Stimulated activated CD4-positive, alpha-beta T cell treated with anti-CD3 and anti-CD28 coated beads, Interleukin-15, amount 100 ng/mL, for 24 hours (primary cell): ENCODE data around the gene APOA1.
A peak's percentile ranks its signal among the peaks of the same experiment; 100 is the strongest.

Source experiments
- DNase-seq: peaks from one replicate; pipeline ENCODE4 v3.0.0-alpha.2; 2020

The APOA1 gene

DNA sequence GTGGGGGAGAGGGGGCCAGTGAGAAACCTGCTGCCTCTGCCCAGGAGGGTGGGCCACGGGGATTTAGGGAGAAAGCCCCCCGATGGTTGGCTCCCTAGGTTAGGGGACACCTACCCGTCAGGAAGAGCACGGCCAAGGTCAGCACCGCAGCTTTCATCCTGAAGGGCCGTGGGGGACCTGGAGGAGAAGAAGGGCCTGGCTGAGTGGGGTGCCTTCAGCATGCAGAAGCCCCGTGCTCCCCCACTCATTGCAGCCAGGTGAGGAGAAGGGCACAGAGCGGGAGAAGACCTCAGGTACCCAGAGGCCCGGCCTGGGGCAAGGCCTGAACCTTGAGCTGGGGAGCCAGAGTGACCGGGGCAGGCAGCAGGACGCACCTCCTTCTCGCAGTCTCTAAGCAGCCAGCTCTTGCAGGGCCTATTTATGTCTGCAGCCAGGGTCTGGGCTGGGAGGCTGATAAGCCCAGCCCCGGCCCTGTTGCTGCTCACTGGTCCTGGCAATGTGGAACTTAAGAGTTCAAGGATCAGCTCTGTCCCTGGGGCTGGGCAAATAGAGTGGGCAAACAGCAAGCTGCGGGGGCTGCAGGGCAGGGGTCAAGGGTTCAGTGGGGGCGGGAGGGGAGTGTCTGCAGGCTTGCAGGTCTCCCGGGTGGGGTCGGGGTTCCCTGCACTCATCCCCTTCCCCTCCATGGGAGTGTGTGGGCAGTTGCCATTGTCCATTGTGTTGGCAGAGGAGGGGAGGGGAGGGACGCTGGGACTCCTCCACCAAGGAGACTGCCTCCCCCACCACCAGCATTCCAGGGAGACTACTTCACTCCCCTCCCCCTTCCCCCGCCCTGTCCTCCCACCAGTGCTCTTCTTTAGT is at the start of gene APOA1:
Gene APOA1 (minus strand): TSS at position 392 of the 861 bp plus-strand sequence. CDS start 235 bp downstream, at position 157.
- DNase-seq, result no peak

GRCh38 chr11:116885951-116886655 is 48.7 kb upstream of the APOA1 start:
- no peak for DNase-seq

DNA sequence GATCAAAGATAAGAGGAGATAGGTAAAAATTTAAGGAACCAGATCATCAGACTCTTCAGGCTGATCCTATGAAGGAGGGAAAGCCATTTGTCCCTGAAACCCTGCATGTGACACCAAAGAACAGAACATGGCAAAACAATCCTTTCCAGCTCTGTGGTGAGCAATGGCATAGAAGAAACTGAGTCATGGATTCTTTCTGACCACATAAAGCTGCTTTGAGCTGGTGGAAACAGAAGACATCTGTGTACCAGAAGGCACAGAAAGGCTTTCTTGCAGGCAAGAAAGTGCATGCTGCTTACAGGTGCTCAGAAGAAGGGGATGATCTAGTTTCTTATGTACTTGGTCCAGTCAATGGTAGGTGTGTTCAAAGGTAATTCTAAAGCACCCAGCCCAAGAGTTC is 45.0 kb upstream of the APOA1 start:
- DNase-seq, result peak; percentile 14

DNA sequence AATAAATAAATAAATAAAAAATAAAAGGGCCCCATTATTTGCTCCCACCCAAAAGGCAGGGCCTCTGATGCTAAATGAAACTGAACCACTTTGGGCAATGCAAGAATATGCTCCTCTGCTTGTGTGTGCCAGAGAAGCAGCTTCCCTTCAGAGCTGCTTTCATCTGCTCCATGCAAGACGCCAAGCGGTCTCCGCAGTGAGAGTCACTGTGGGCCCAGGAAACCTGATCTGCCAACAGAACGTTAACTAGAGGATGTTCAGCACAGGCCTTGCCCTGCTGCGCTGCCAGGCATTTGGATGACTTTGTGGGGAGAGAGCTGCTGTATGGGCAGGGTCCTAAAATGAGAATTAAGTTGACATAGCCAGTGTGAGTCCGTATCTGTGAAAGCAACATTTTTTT is 43.7 kb upstream of the APOA1 start:
- DNase-seq, result no peak

GRCh38 chr11:116879800-116880625 is 42.6 kb upstream of the APOA1 start:
- DNase-seq, result peak; percentile 11

- DNase-seq, result no peak
These were observed 39.2 kb upstream of the APOA1 start for GRCh38 chr11:116876656-116877055.

GRCh38 chr11:116875194-116875593 is 37.8 kb upstream of the APOA1 start:
- no peak for DNase-seq

DNA sequence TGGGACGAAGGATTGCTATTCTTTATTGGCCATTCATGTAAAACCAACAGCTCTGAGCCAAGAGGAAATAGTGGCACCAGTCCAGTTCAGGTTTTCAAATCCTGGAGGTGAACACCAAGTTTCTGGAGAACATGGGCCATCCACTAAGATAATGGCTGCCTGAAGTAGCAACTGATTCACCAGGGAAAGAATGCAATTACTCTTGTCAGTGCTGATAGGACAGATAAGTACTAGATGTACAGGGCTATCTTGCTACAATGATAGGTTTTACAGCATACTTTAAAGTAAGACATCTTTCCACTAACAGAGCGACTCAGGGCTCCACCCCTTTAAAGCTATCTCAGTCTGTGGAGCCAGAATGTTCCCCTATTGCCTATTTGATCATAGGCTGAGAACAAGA is 36.8 kb upstream of the APOA1 start:
- no peak for DNase-seq

DNA sequence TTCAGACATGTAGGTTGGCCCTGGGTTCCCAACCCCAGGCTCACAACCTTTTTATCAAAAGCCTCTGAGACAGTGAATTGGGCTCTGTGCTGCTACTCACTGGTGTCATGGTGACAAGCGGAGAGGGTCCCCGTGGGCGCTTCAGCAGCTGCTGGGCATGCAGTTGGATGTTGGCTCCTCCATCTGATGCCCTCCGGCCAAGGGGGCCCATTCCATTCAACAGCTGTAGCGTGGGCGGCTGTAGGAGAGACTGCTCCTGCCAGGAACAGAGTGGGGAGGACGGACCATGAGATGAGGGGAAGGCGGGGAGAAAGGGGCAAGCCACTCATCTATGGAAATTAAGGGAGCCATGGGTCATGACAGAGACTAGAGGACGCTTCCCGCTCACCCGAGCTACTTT is 36.0 kb upstream of the APOA1 start:
- no peak for DNase-seq

GRCh38 chr11:116871248-116871647 is 33.8 kb upstream of the APOA1 start:
- no peak for DNase-seq

GRCh38 chr11:116870054-116870453 is 32.6 kb upstream of the APOA1 start:
- DNase-seq, result no peak

GRCh38 chr11:116869610-116870009 is 32.2 kb upstream of the APOA1 start:
- DNase-seq, result no peak

GRCh38 chr11:116868066-116868465 is 30.6 kb upstream of the APOA1 start:
- no peak for DNase-seq

- DNase-seq, result no peak
These were observed 30.2 kb upstream of the APOA1 start for GRCh38 chr11:116867619-116868018.

DNA sequence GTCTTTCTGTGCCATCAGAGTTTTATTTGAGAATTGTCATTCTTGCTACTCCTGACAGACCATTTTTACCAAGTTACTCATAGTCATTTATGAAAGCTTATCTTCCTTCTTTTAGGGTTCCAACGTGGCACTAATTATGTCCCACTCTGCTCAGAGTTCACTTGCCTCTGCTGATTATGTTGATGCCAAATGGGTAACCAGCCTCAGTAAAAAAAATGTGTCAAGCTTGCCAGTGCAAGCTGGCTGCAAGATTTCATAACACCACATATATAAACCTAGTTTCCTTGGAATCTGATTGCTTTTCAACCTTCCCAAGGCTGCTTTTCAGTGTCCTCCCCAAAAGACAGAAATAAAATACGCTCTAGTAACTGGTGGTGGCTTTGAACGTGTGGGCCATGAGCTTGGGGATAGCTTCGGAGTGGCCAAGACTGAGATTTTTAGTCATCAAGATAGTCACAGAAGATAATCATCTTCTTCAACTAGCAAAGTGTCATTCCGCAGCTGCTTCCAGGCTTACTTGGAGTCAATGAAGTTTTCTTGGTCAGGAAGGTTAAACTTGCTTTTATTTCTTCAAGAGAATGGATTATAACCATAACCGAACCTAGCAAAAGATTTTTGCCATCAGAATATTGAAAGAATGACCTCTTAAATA is 29.5 kb upstream of the APOA1 start:
- DNase-seq, result no peak

DNA sequence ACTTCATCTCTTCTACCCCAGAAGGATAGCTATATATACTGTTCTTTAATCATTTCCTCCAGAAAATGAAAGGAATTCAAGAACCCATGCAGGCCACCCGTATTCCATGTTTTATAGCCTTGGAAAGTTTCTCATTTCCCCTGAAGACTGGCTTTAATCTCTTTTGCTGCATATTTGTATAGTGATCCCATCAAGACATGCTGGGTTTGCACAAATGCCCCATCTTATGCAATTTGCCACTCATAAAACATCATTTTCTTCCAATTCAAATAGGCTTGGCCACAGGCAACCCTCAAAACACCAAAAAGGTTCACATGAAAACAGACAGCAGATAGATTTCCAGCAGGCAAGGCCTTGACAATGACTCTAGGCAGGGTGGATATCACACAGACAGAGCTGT is 28.3 kb upstream of the APOA1 start:
- no peak for DNase-seq

DNA sequence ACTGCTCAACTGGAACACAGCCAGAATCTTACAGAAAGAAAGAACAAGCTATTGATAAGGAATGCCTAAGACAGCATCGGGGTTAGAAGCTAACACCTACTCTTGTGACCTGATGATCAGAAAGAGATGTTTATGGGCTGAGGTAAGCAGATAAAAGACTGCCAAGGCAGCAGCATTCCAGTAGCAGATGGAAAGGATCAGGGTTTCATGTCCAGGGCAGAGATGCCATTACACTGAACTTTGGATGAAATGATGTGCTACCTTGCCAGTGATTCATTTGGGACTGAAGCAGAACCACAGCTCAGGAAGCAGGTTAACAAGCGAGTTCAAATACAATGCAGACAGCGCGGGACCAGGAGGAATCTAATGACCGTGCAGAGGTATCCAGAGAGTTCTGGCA is 27.1 kb upstream of the APOA1 start:
- DNase-seq, result no peak

DNA sequence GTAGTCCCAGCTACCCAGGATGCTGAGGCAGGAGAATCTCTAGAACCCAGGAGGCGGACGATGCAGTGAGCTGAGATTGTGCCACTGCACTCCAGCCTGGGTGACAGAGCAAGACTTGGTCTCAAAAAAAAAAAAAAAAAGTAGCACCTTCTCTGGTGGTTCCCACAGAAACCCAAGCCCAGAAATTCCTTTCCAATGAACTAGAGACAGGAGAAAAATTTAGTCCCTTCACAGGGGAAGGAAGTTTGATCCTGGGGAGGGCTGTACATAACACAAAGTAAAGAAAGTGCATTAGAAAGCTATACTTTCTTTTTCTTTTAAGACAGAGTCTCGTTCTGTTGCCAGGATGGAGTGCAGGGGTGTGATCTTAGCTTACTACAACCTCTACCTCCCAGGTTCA is 25.5 kb upstream of the APOA1 start:
- no peak for DNase-seq

- no peak for DNase-seq
These were observed 24.8 kb upstream of the APOA1 start for GRCh38 chr11:116862185-116862584.

DNA sequence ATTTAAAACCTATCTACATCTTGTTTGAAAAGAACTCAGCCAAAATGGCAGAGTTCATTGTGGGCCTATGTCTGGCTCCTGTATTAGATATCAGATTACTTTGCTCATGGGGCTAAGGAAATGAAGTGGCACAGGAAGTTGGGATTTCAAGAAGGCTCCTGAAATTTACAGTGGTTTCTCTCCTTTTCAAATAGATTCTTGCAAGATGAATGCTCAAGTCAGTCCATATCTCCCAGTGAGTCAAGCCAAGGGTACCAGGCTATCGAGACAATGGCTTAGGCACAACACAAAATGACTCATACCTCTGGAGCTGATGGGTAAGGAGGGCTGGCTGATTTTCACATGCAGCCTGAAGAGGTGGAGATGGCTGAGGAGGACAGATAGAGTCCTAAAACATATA is 24.1 kb upstream of the APOA1 start:
- DNase-seq, result no peak

GRCh38 chr11:116860303-116860702 is 22.9 kb upstream of the APOA1 start:
- no peak for DNase-seq

- DNase-seq, result no peak
These were observed 21.8 kb upstream of the APOA1 start for GRCh38 chr11:116859175-116859574.

DNA sequence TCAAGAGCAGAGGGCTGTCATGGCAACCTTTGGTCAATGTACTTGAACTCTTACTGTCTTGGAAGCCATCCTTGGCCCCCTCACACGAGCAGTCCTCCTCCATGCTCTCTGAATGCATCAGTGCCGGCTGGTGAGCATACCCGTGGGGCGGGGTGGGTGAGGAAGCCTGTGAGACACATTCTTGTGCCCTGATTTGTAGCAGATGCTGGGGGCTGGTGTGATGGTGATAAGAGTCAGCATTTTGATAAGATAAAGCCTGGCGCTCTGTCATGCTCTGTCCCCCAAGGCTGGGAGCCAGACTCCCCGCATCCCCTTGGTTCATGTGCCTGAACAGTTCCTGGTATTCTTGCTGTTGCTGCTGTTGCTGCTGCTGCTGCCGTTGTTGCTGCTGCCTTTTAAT is 20.5 kb upstream of the APOA1 start:
- DNase-seq, result no peak
